Retinal pigment epithelial cell (primary cell): ENCODE measurements around the gene DOCK4.

Experiments
- DNase-seq: peaks from one replicate; pipeline ENCODE4 v3.0.0-alpha.2; 2010; ENCODE audit warnings: low read depth
- H3K4me3 ChIP-seq: 2 replicates; pipeline ENCODE4 v1.5.1; 2011; ENCODE audit warnings: mild to moderate bottlenecking, low read length, control low read depth, moderate library complexity
- TF ChIP-seq, protein P1 (sequence below): conservative IDR thresholded peaks from 2 replicates; pipeline ENCODE4 v1.5.1; 2011; ENCODE audit warnings: low read depth, low read length, control low read depth, inconsistent platforms

Gene DOCK4

DNA sequence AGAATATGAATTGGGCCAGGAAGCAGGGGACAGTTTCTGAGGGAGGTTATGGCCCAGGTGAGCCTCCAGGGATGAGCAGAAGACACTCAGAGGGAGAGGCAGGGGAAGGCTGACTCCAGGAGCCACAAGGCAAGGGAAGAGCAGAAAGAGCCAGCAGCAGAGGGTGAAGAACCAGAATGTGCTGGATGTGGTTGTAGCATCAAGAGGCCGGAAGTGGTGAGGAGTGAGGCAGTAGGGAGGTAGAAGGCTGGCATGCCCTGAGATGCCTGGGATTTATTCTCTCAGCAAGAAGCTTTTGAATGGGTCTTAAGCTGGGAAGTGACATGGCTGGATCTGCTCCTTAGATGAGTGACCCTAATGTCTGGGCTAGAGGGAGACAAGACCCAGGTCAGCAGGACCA lies 311.7 kb downstream of the DOCK4 start:
- no peak for DNase-seq
- TF ChIP-seq, protein P1, sequence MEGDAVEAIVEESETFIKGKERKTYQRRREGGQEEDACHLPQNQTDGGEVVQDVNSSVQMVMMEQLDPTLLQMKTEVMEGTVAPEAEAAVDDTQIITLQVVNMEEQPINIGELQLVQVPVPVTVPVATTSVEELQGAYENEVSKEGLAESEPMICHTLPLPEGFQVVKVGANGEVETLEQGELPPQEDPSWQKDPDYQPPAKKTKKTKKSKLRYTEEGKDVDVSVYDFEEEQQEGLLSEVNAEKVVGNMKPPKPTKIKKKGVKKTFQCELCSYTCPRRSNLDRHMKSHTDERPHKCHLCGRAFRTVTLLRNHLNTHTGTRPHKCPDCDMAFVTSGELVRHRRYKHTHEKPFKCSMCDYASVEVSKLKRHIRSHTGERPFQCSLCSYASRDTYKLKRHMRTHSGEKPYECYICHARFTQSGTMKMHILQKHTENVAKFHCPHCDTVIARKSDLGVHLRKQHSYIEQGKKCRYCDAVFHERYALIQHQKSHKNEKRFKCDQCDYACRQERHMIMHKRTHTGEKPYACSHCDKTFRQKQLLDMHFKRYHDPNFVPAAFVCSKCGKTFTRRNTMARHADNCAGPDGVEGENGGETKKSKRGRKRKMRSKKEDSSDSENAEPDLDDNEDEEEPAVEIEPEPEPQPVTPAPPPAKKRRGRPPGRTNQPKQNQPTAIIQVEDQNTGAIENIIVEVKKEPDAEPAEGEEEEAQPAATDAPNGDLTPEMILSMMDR: no peak
- no peak overlapping the region for H3K4me3 ChIP-seq

DNA sequence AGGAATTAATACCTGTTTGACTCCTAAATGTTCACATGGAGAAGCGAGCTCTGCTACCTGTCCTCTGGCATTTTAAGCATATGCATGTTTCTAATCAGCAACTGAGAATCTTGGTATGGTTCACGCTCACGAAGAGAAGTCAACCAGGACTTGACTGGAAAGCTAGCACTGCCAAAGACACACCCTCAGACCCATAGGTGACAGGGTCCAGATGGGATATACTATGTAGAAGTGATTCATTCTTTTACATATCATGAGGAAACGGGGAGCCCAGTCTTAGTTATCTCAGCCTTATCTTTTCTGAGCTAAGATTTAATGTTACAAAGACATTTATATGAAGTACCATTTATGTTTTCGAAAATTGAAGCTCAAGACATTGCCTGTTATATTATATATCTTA lies 313.0 kb downstream of the DOCK4 start:
- H3K4me3 ChIP-seq: no peak overlapping the region
- DNase-seq: no peak
- TF ChIP-seq, protein P1: no peak

DNA sequence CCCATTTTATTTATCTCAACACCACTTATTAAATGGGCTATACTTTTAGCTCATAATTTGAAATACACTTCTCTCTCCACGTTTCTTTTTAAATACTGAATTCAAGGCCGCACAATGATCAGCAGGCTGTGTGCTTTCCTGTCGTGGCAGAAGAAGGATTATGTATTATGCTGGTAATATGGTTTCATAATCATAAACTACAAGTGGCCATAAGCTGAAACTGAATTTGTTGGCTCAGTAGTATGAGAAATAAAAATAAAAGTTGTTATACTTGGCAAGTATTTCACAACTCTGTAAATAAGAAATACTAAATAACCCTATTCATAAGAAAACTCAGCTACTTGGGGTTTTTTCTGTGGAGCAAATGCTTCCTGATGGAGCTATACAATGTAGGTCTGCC lies 313.6 kb downstream of the DOCK4 start:
- no peak for DNase-seq
- H3K4me3 ChIP-seq: no peak overlapping the region
- TF ChIP-seq, protein P1: no peak

DNA sequence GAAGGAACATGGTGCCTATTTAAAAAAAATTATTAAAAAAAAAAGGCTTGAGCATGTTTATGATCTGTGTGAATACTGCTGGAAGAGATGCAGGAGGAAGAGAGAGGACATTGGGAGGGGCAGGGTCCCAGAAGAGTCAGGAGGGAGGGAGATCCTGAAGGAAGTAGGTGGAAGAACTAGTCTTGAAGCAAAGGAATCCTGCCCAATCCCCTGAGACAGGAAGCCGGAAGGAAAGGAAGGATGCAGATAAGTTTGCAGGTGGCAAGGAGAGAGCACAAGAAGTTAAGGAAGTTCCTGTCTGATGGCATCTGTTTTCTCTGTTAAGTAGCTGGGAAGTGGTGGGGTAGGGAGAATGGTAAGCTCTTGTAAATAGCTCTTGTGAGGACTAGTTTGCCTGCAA lies 318.5 kb downstream of the DOCK4 start:
- no peak overlapping the region for H3K4me3 ChIP-seq
- TF ChIP-seq, protein P1: no peak
- no peak for DNase-seq

DNA sequence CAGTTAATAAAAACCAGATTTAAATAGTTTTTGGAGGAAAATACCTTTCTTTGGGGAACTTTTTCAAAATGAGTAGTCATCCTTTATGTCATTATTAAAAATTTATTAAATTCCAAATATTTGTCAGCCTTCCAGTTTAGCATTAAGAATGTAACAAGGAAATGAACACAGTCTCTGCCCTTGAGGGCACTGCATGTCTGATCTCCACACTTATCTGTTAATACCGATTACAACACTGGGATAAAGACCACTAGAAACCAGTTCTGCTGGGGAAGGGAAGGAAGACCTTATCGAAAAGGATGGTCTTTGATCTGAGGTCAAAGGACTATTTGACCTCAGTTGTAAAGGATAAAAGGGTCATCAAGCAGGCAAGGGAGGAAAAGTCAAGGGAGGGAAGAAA lies 320.0 kb downstream of the DOCK4 start:
- TF ChIP-seq, protein P1: no peak
- no peak overlapping the region for H3K4me3 ChIP-seq
- DNase-seq: no peak

DNA sequence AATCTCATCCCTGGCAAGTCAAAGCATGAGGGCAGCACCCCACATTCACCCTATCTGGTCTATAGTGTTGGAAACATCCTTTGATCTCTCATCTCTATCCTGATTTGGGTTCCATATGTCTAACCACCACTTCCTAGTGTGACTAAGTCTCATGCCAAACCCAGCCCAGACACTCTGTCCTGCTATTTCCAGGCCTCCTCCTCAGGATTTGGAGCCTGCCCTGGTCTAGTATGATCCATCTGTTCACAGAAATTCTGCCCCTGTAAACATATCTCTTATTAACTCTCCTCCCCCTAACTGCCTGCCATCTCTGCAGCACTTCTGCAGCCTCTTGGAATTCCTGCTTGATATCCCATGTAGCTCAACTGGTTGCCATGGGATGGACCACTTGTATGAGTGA lies 323.0 kb downstream of the DOCK4 start:
- H3K4me3 ChIP-seq: no peak overlapping the region
- TF ChIP-seq, protein P1: no peak
- no peak for DNase-seq

DNA sequence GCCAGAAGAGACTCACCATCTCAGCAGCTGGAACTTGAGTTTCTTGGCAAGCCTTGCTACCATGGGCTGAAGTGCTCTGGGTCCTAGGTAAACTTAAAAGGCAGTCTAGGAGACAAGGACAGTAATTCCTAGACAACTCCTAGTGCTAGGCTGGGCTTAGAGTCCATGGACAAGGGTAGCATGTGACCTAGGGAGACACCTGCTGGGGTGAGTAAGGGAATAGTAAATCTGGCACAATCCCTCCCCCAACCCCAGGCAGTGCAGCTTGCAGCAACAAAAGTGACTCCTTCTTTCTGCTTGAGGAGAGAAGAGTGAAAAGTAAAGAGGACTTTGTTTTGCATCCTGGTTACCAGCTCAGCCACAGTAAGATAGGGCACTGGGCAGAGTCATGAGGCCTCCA lies 327.4 kb downstream of the DOCK4 start:
- DNase-seq: no peak
- no peak overlapping the region for H3K4me3 ChIP-seq
- TF ChIP-seq, protein P1: no peak
